Activated naive CD4-positive, alpha-beta T cell treated with anti-CD3 and anti-CD28 coated beads, Interleukin-2, amount 50 U/mL, for 24 hours (primary cell): ENCODE data around the gene C8A.

Source experiments
- H3K27ac Mint-ChIP-seq: one replicate; pipeline ENCODE4 v1.8.0; 2021; ENCODE audit warnings: mild to moderate bottlenecking, mixed read lengths
- H3K27me3 Mint-ChIP-seq: one replicate; pipeline ENCODE4 v1.8.0; 2021; ENCODE audit warnings: mixed read lengths
- H3K36me3 Mint-ChIP-seq: one replicate; pipeline ENCODE4 v1.8.0; 2021; ENCODE audit warnings: mixed read lengths
- H3K4me1 Mint-ChIP-seq: one replicate; pipeline ENCODE4 v1.8.0; 2021; ENCODE audit warnings: mixed read lengths
- H3K4me3 Mint-ChIP-seq: one replicate; pipeline ENCODE4 v1.8.0; 2021; ENCODE audit warnings: mild to moderate bottlenecking, mixed read lengths
- H3K9me3 Mint-ChIP-seq: one replicate; pipeline ENCODE4 v1.8.0; 2021; ENCODE audit warnings: mixed read lengths

C8A gene

GRCh38 chr1:56953386-56953785 is 98.8 kb downstream of the C8A start:
- no peaks in the 10 kb centered on the region for H3K4me1 Mint-ChIP-seq
- H3K27ac Mint-ChIP-seq: no peak overlapping the region
- no peak overlapping the region for H3K4me3 Mint-ChIP-seq
- no peaks in the 10 kb centered on the region for H3K36me3 Mint-ChIP-seq
- H3K27me3 Mint-ChIP-seq: peaks cover 4% of the 10 kb centered on the region
- H3K9me3 Mint-ChIP-seq: peaks cover 6% of the 10 kb centered on the region

GRCh38 chr1:56954664-56955063 is 100.1 kb downstream of the C8A start:
- Mint-ChIP-seq H3K9me3 (peaks cover 6% of the 10 kb centered on the region), H3K27me3 (peaks cover 4% of the 10 kb centered on the region), H3K36me3 (no peaks in the 10 kb centered on the region)

GRCh38 chr1:56957931-56958330 is 103.3 kb downstream of the C8A start:
- Mint-ChIP-seq H3K4me1 (no peaks in the 10 kb centered on the region), H3K27ac (no peak overlapping the region), H3K9me3 (peaks cover 6% of the 10 kb centered on the region), H3K4me3 (no peak overlapping the region), H3K27me3 (peaks cover 4% of the 10 kb centered on the region), H3K36me3 (no peaks in the 10 kb centered on the region)

More at GRCh38 chr1:56954664-56955063, 100.1 kb downstream of the C8A start:
- no peaks in the 10 kb centered on the region for H3K4me1 Mint-ChIP-seq
- H3K27ac Mint-ChIP-seq: no peak overlapping the region
- no peak overlapping the region for H3K4me3 Mint-ChIP-seq

GRCh38 chr1:56958526-56958925 is 103.9 kb downstream of the C8A start:
- no peaks in the 10 kb centered on the region for H3K4me1 Mint-ChIP-seq
- H3K36me3 Mint-ChIP-seq: no peaks in the 10 kb centered on the region
- H3K27me3 Mint-ChIP-seq: peaks cover 4% of the 10 kb centered on the region
- peaks cover 6% of the 10 kb centered on the region for H3K9me3 Mint-ChIP-seq
- H3K4me3 Mint-ChIP-seq: no peak overlapping the region
- no peak overlapping the region for H3K27ac Mint-ChIP-seq

GRCh38 chr1:56961426-56961825 is 106.8 kb downstream of the C8A start:
- Mint-ChIP-seq H3K27me3 (peaks cover 4% of the 10 kb centered on the region), H3K4me3 (no peak overlapping the region), H3K9me3 (peaks cover 6% of the 10 kb centered on the region), H3K36me3 (no peaks in the 10 kb centered on the region), H3K27ac (no peak overlapping the region), H3K4me1 (no peaks in the 10 kb centered on the region)

GRCh38 chr1:56963667-56964066 is 109.1 kb downstream of the C8A start:
- Mint-ChIP-seq H3K9me3 (peaks cover 2% of the 10 kb centered on the region), H3K27ac (no peak overlapping the region), H3K36me3 (no peaks in the 10 kb centered on the region), H3K4me1 (no peaks in the 10 kb centered on the region), H3K27me3 (peaks cover 4% of the 10 kb centered on the region), H3K4me3 (no peak overlapping the region)

GRCh38 chr1:56964349-56965017 is 109.9 kb downstream of the C8A start:
- no peaks in the 10 kb centered on the region for H3K4me1 Mint-ChIP-seq
- no peaks in the 10 kb centered on the region for H3K36me3 Mint-ChIP-seq
- no peak overlapping the region for H3K27ac Mint-ChIP-seq
- no peak overlapping the region for H3K4me3 Mint-ChIP-seq
- peaks cover 4% of the 10 kb centered on the region for H3K9me3 Mint-ChIP-seq
- H3K27me3 Mint-ChIP-seq: peaks cover 4% of the 10 kb centered on the region

- no peak overlapping the region for H3K4me3 Mint-ChIP-seq
- H3K27ac Mint-ChIP-seq: no peak overlapping the region
- H3K36me3 Mint-ChIP-seq: no peaks in the 10 kb centered on the region
- H3K9me3 Mint-ChIP-seq: peaks cover 4% of the 10 kb centered on the region
- no peaks in the 10 kb centered on the region for H3K4me1 Mint-ChIP-seq
- H3K27me3 Mint-ChIP-seq: peaks cover 4% of the 10 kb centered on the region
Observed at GRCh38 chr1:56965191-56965590, 110.6 kb downstream of the C8A start.

GRCh38 chr1:56965916-56966697 is 111.5 kb downstream of the C8A start, which contains the start of gene C8B:
C8B (minus strand) TSS chr1:56966015; CDS start chr1:56965948, 67 bp downstream.
- Mint-ChIP-seq H3K27ac (no peak within 1 kb of the TSS), H3K4me3 (no peak within 1 kb of the TSS), H3K4me1 (no peaks in the 10 kb centered on the region), H3K9me3 (peaks cover 4% of the 10 kb centered on the region), H3K27me3 (peaks cover 4% of the 10 kb centered on the region), H3K36me3 (no peaks in the 10 kb centered on the region)

GRCh38 chr1:56966698-56966999 is 112.1 kb downstream of the C8A start:
- Mint-ChIP-seq H3K4me1 (no peaks in the 10 kb centered on the region), H3K36me3 (no peaks in the 10 kb centered on the region), H3K27me3 (peaks cover 4% of the 10 kb centered on the region), H3K4me3 (no peak overlapping the region), H3K9me3 (peaks cover 4% of the 10 kb centered on the region), H3K27ac (no peak overlapping the region)

GRCh38 chr1:56967355-56967754 is 112.8 kb downstream of the C8A start:
- Mint-ChIP-seq H3K36me3 (no peaks in the 10 kb centered on the region), H3K4me3 (no peak overlapping the region), H3K27ac (no peak overlapping the region), H3K27me3 (peaks cover 4% of the 10 kb centered on the region), H3K9me3 (peaks cover 4% of the 10 kb centered on the region), H3K4me1 (no peaks in the 10 kb centered on the region)
